GM12891 (cell line): Measurements from ENCODE around the gene KCMF1.

Experiments used
- PAX5 ChIP-seq: IDR thresholded peaks from 2 replicates; pipeline ENCODE4 v1.6.1; 2011; ENCODE audit warnings: low read length, moderate library complexity, mild to moderate bottlenecking; ENCODE audit not compliant: insufficient read depth, severe bottlenecking
- POLR2A ChIP-seq: IDR thresholded peaks from 2 replicates; pipeline ENCODE4 v1.6.1; 2011; ENCODE audit warnings: low read depth, low read length, control low read depth
- POLR2AphosphoS5 ChIP-seq: IDR thresholded peaks from 2 replicates; pipeline ENCODE4 v1.6.1; 2011; ENCODE audit warnings: low read depth, low read length, control low read depth
- SPI1 ChIP-seq: IDR thresholded peaks from 2 replicates; pipeline ENCODE4 v1.6.1; 2011; ENCODE audit warnings: low read depth, low read length, control low read depth
- TAF1 ChIP-seq: IDR thresholded peaks from 2 replicates; pipeline ENCODE4 v1.6.1; 2011; ENCODE audit warnings: low read depth, low read length, control low read depth

GRCh38 chr2:85011747-85012146, 40.8 kb downstream of the KCMF1 start:
- no peak for TF ChIP-seq PAX5
- TF ChIP-seq TAF1, result no peak
- no peak for TF ChIP-seq POLR2A
- no peak for TF ChIP-seq POLR2AphosphoS5
- no peak for TF ChIP-seq SPI1
